Sigmoid colon (tissue), 7 donors: Measurements from ENCODE around the gene TEX52. TPM values are rescaled to one million over a fixed set of nuclear protein-coding genes. Genes with fewer than 3 reads are reported as not detected.
"Not testable (repeated sequence)": the region's sequence is repeated elsewhere in the genome, so short reads cannot be mapped to it uniquely, and the experiment has no call there.

Source experiments
- DNase-seq: peaks from one replicate; pipeline ENCODE4 v3.0.0-alpha.2; 2019
- H3K27ac ChIP-seq, 4 donors: fragments of 200-600 bp; sonication (generic); one replicate each; pipeline ENCODE4 v1.5.1; 2016 to 2019; ENCODE audit warnings: mild to moderate bottlenecking in 1 of 4
- H3K27me3 ChIP-seq, 3 donors: fragments of 200-600 bp; sonication (generic); one replicate each; pipeline ENCODE4 v1.5.1; 2019; ENCODE audit warnings: mild to moderate bottlenecking in 1 of 3
- H3K36me3 ChIP-seq, 4 donors: fragments of 200-600 bp; sonication (generic); one replicate each; pipeline ENCODE4 v1.5.1; 2016 to 2019
- H3K4me1 ChIP-seq, 4 donors: fragments of 200-600 bp; sonication (generic); one replicate each; pipeline ENCODE4 v1.5.1; 2017 to 2019
- H3K4me3 ChIP-seq, 4 donors: fragments of 200-600 bp; sonication (generic); one replicate each; pipeline ENCODE4 v1.5.1; 2017 to 2019; ENCODE audit warnings: mild to moderate bottlenecking in 2 of 4, moderate library complexity in 1 of 4
- H3K9me3 ChIP-seq, 4 donors: fragments of 200-600 bp in 3 of 4; sonication (generic) in 3 of 4; one replicate each; pipeline versions ENCODE4 v1.5.1 to v1.6.1; 2013 to 2019
- CTCF ChIP-seq, 4 experiments: fragments of 450-650 bp in 3 of 4; fragments of 200-600 bp in 1 of 4; IDR thresholded peaks; one replicate each; pipeline ENCODE4 v1.5.1; 2016 to 2019; ENCODE audit warnings: antibody characterized with exemption in 4 of 4, mild to moderate bottlenecking in 3 of 4, moderate library complexity in 2 of 4
- EP300 ChIP-seq, 4 donors: sonication (generic); formaldehyde crosslinking; IDR thresholded peaks; one replicate each; pipeline ENCODE4 v1.6.1; 2017; ENCODE audit warnings: antibody characterized with exemption in 4 of 4
- POLR2A ChIP-seq, 2 donors: fragments of 450-650 bp; IDR thresholded peaks; one replicate each; pipeline ENCODE4 v1.6.1; 2016; ENCODE audit warnings: antibody characterized with exemption in 2 of 2, mild to moderate bottlenecking in 2 of 2, moderate library complexity in 2 of 2
- POLR2AphosphoS5 ChIP-seq, 4 donors: sonication (generic); formaldehyde crosslinking; IDR thresholded peaks; one replicate each; pipeline ENCODE4 v1.6.1; 2017; ENCODE audit warnings: antibody characterized with exemption in 4 of 4
- WGBS, 2 donors: extraction: QIAGEN DNeasy Blood & Tissue Kit; methylation state at CpG; one replicate each; pipeline ENCODE4 v1.1.7; 2013; 5-methylcytosine and 5-hydroxymethylcytosine counted together
- intact Hi-C: fragments of 100-400 bp; cut with DNase I; formaldehyde crosslinking; loops from one replicate; pipeline ENCODE4 v1.15.1; 2023
- polyA plus RNA-seq, 3 donors: library from polyadenylated mRNA; stranded (reverse); fragments of 200-250 nt; gene quantifications; one replicate each; pipeline ENCODE4 v1.2.3, GENCODE V29; 2013
- total RNA-seq, 4 donors: library from RNA; depleted of rRNA; stranded (reverse); fragments of >200 nt; gene quantifications; one replicate each; pipeline ENCODE4 v1.1.0, GENCODE V29; 2016
- donor health status: healthy with polysubstance abuse.
- donor health status: Bipolar disorder and iron deficiency.
- donor health status: healthy.

Gene TEX52
- total and polyA plus RNA-seq, 7 donors, result not detected

GRCh38 chr12:2879853-2880252, 23.0 kb upstream of the TEX52 start:
- no peak overlapping the region for H3K27ac ChIP-seq
- H3K4me3 ChIP-seq, result no peak overlapping the region
- no peaks in the 10 kb centered on the region for H3K36me3 ChIP-seq
- peak; percentile 4 for DNase-seq
- TF ChIP-seq POLR2AphosphoS5 (IDR thresholded peaks at IDR 0.05) (no peak), CTCF (IDR thresholded peaks at IDR 0.05) (no peak), POLR2A (IDR thresholded peaks at IDR 0.05) (no peak), EP300 (IDR thresholded peaks at IDR 0.05) (no peak)
- H3K9me3 ChIP-seq, result no peaks in the 10 kb centered on the region
- 97 to 98% methylated on average over 3 of the region's 3 CpGs for WGBS, 2 donors
- H3K27me3 ChIP-seq, result no peaks in the 10 kb centered on the region
- peaks cover 0 to 19% (median 17%) of the 10 kb centered on the region in 4 donors for H3K4me1 ChIP-seq
- intact Hi-C loops, result no loop called here

- 28 to 48% methylated on average over 16 of the region's 16 CpGs for WGBS, 2 donors
- DNase-seq, result peak; percentile 40
- no peak for TF ChIP-seq EP300 (IDR thresholded peaks at IDR 0.05)
- no peak for TF ChIP-seq CTCF (IDR thresholded peaks at IDR 0.05)
- TF ChIP-seq POLR2A (IDR thresholded peaks at IDR 0.05), result no peak
- TF ChIP-seq POLR2AphosphoS5 (IDR thresholded peaks at IDR 0.05), result no peak
- H3K36me3 ChIP-seq, result no peaks in the 10 kb centered on the region
- intact Hi-C loops, result no loop called here
- H3K9me3 ChIP-seq, result no peaks in the 10 kb centered on the region
- H3K27ac ChIP-seq, result peak overlapping the region; percentile 85 to 95 (median 92)
- H3K27me3 ChIP-seq, result no peaks in the 10 kb centered on the region
- H3K4me3 ChIP-seq, result peak overlapping the region; percentile 70 to 94 (median 85)
- peaks cover 0 to 19% (median 17%) of the 10 kb centered on the region in 4 donors for H3K4me1 ChIP-seq
Measured at GRCh38 chr12:2877953-2878732, 21.3 kb upstream of the TEX52 start.

GRCh38 chr12:2877047-2877952, 20.5 kb upstream of the TEX52 start, which contains the start of the genes FOXM1 and RHNO1:
FOXM1 (minus strand) TSS chr12:2877174; CDS start chr12:2874478, 2,696 bp downstream.
RHNO1 (plus strand) TSS chr12:2877223; CDS start chr12:2885367, 8,144 bp downstream.
- peak; percentile 95 for DNase-seq
- Histone ChIP-seq H3K27me3 (no peaks in the 10 kb centered on the region), H3K36me3 (no peaks in the 10 kb centered on the region), H3K4me1 (peaks cover 0 to 19% (median 17%) of the 10 kb centered on the region in 4 donors), H3K27ac (peak within 1 kb of the TSS; percentile 85 to 95 (median 92)), H3K9me3 (no peaks in the 10 kb centered on the region), H3K4me3 (peak within 1 kb of the TSS; percentile 70 to 94 (median 85))
- peak in 1 of 4 experiments; percentile 15 for TF ChIP-seq CTCF (IDR thresholded peaks at IDR 0.05)
- TF ChIP-seq EP300 (IDR thresholded peaks at IDR 0.05), result no peak
- peak in 1 of 2 donors; percentile 19 for TF ChIP-seq POLR2A (IDR thresholded peaks at IDR 0.05)
- peak; percentile 75 to 90 (median 86) for TF ChIP-seq POLR2AphosphoS5 (IDR thresholded peaks at IDR 0.05)
- intact Hi-C loops, result no loop called here
- WGBS, 2 donors, result 1% methylated on average over 70 of the region's 70 CpGs

- peaks cover 0 to 19% (median 17%) of the 10 kb centered on the region in 4 donors for H3K4me1 ChIP-seq
- peak; percentile 62 for DNase-seq
- H3K9me3 ChIP-seq, result no peaks in the 10 kb centered on the region
- peak overlapping the region; percentile 85 to 95 (median 92) for H3K27ac ChIP-seq
- intact Hi-C loops, result no loop called here
- H3K27me3 ChIP-seq, result no peaks in the 10 kb centered on the region
- no peaks in the 10 kb centered on the region for H3K36me3 ChIP-seq
- H3K4me3 ChIP-seq, result peak overlapping the region; percentile 70 to 94 (median 85)
- 3 to 5% methylated on average over 38 of the region's 38 CpGs for whole genome bisulfite sequencing, 2 donors
- TF ChIP-seq POLR2A (IDR thresholded peaks at IDR 0.05) (no peak), CTCF (IDR thresholded peaks at IDR 0.05) (no peak), POLR2AphosphoS5 (IDR thresholded peaks at IDR 0.05) (no peak), EP300 (IDR thresholded peaks at IDR 0.05) (no peak)
Measured at GRCh38 chr12:2876431-2877046, 19.7 kb upstream of the TEX52 start.

GRCh38 chr12:2868986-2869632, 12.3 kb upstream of the TEX52 start:
- 95 to 96% methylated on average over 9 of the region's 9 CpGs for WGBS, 2 donors
- H3K36me3 ChIP-seq, H3K27ac ChIP-seq: not testable (repeated sequence)

More at GRCh38 chr12:2868986-2869632, 12.3 kb upstream of the TEX52 start:
- DNase-seq, H3K27me3 ChIP-seq, H3K4me1 ChIP-seq, H3K4me3 ChIP-seq, intact Hi-C loops, H3K9me3 ChIP-seq: not testable (repeated sequence)
